Limb (tissue), 2 donors: ENCODE data around the gene ZNF775.

ENCODE experiments used
- DNase-seq, 2 donors: peaks; one replicate each; pipeline ENCODE4 v3.0.0-alpha.2; 2016; ENCODE audit errors: extremely low spot score in 2 of 2

ZNF775 gene

GRCh38 chr7:150400788-150401423, 21.8 kb downstream of the ZNF775 start:
- DNase-seq = no peak

DNA sequence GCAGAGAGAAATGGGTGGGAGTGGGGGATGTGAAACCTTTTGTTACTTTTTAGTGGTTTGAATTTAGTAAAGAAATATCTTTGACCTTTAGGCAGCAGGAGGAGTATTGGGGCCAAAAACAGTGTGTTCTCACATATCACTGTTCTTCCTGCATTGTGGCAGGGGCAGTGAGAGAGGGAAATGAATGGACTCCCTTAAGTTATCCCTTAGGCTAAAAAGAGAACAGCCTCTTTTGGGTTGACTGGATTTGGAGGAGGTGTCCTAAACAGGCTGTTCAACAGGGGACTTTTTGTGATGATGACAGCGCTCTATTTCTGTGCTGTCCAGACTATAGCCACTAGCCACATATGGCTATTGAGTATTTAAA, 22.3 kb downstream of the ZNF775 start:
- no peak for DNase-seq

DNA sequence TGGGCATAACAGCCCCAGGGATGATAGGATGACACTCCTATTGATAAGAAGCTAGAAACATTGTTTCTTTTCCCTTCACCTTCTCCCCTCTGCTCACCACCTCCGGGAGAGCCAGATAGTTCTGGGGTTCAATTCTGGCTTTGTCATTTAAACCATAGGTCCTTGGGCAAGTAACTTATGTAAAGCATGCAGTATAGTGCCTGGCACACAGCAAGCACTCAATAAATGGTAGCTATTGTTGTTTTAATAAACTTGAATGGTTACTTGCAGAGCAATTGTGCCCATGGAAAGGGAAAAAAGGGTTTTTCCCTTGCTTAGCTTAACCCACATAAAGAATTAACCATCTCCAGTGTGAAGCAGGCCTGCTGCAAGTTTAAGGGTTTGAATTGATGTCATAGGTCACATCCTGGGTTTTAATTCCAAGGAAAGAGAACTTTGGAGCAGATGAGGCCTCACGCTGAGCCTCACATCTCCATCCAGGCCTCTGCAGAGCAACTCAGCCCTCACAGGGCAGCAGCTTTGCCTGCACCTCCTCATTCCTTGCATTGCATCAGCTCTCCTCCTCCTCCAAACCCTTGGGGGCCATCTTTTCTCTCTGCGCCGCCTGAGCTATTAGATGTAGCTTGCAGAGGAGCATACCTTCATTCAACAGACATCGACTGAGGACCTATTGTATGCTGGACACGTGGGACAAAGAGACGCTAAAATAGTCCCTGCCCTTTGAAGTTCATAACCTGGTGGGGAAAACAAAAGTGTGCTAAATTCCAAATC, 22.9 kb downstream of the ZNF775 start:
- DNase-seq = no peak

GRCh38 chr7:150402671-150403321, 23.7 kb downstream of the ZNF775 start:
- DNase-seq = no peak

GRCh38 chr7:150403376-150404171, 24.4 kb downstream of the ZNF775 start:
- DNase-seq = no peak

GRCh38 chr7:150404172-150404804, 25.2 kb downstream of the ZNF775 start:
- DNase-seq = peak in 1 of 2 donors; percentile 23

- DNase-seq = peak; percentile 87 to 91
Observed at GRCh38 chr7:150404805-150405583, 25.9 kb downstream of the ZNF775 start.

DNA sequence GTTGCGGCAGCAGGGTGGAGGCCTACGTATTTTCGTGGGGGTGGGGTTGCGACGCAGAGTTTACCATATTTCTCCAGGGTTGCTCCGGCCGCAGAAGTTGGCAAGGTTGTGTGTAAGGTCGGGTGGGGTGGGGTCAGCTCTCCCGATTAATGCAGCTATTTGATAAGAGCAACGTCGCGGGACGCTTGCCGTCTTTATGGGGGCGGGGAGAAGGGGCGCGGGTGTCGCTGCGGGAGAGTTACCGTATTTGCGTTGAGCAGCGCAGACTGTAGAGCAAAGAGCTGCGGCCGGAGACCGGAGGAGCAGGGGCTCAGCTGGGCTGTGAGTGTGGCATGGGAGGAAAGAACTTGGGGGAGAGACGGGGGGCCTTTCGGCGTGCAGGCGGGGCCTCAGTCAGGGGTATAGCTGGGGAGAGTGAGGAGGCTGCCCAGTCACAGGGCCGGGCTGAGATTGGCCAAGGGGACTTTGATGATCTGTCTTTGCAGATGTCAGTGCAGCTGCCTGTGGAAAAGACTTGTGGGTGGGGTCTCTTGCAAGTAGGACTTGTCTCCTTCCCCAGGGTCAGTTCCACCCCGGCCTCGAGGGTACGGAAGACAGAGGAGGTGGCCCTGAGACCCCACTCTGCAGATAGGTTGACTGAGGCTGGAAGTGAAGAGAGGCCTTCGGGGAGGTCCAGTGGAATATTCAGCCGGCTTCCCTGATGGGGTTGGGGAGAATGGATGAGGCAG, 26.6 kb downstream of the ZNF775 start:
- peak; percentile 26 to 58 for DNase-seq

- no peak for DNase-seq
Observed at GRCh38 chr7:150406312-150406566, 27.1 kb downstream of the ZNF775 start.

DNA sequence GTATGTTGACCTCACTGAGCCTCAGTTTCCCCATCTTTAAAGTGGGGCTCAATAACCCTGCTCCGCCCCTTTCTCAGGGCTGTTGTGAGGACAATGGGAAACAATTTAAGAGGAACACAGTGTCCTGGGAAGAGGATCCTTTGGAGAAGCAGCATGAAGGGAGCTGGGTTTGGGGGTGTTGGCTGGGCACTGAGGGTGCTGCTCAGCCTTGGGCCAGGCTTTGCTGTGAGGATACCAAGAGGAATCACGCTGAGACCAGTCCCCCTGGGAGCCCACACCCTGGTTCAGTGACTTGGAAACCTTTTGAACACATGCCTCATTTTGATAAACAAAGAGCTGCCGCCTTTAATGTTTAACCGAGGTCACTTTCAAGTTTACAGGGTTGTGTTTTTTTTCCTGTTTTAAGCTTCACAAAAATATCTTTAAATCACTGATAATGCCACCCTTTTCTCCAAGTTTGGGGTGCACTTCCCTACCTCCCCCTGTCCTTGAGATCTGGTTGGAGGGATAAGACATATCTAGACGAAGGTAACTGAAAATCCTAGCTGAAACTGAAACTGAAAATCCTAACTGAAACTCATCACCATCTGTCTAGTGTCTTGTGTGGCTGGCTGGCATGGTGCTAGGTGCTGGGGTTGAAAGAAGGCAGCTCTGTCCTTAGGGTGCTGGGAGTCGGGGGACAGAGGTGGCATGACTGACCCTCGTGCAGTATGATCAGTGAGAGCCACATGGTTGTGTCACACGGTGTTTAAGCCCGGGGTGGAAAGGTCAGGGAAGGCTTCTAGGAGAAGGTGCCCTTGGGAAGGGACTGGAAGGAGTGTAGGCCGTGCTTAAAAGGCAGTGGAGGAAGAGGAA, 27.7 kb downstream of the ZNF775 start:
- no peak for DNase-seq

- DNase-seq = no peak
Observed at GRCh38 chr7:150407588-150408392, 28.7 kb downstream of the ZNF775 start.

DNA sequence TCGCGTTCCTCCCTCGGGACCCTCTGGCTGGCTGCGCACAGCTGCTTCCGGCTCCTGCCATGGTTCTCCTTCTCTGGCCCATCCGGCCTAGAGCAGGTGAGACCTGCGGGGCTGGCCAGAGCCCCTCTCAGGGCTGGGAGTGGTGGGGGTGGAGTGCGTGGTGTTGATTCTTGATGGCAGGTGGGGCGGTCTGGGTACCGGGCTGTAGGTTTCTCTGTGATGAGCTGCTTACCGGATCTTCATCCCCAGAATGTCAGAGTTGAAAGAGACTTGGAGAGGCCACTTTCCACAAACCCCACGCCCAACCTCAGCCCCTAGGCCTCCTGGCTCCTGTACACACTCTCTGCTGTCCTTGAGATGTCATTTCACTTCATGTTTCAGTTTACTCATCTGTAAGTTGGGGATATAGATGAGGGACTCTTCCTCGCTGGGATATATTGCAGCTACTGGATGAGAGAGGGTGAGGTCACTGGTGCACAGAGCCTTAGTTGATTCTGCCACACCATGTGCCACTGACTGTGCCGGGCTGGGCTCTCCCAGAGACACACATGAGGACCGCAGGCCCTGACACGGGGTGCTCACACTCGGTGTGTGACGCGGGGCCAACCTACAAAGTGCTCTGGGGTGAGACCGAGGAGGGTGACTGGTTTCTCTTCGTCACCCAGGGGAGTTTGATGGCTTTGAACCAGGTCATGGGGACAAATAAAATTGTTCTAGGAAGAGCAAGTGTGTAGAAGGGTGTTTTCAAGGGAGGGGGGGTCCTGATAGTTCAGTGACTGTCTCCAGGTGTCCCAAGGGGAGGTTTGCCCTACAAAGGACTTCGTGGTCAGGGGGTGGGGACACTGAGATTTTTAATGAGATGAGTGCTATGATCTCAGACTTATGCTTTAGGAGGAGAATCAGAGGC, 29.5 kb downstream of the ZNF775 start:
- DNase-seq = no peak

DNA sequence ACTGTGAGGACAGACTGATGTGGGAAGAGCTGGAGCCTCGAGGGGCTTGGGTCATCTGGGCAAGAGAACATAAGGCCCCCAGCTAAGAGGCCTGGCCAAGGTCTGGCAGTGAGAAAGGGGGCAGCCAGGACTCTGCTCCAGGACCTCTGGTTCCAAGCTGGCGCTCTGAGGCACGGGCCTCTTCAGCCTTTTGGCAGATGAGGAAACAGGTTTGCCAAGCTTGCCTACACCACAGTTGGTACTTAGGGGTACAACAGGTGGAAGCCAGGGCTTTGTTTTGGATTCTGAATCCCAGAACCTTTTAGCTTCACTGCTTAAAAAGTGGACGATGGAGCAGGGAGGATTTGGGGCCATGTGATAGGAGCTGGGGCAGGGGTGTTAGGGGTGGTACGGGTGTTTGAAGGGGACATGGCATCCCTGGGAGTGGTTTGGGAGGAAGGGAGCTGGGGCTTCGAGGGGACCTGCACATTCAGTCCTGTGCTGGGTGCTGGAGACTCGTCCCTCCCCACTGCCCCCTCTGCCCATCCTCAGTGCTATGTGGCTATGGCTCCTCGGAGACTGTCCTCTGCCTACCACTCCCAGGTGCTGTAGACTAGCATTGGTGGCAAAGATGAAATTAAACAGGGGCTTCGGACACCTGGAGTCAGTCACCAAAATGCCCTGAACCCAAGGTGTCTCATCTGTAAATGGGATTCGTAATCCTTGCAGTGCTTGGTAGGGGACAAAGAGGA, 30.3 kb downstream of the ZNF775 start:
- DNase-seq = no peak

DNA sequence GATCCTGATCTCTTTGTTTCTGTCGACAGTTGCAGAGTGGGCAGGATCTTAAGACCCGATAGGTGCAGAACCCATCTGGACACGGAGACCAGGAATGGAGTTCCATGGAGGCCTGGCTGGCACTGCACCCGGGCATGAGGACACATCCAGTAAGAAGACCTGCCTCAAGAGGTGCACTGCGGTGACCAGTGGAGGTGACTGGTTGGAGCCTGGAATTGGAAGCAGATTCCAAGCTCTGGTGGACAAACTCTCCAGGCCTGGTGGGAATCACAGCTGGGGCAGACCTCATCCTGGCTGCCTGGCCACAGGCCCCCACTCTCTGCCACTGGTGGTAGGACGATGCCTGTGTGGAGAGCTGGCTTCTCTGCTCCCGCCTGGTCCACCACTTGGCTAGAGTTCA, 31.0 kb downstream of the ZNF775 start:
- no peak for DNase-seq

- DNase-seq = no peak
Observed at GRCh38 chr7:150410680-150411346, 31.7 kb downstream of the ZNF775 start.

GRCh38 chr7:150411606-150412005, 32.5 kb downstream of the ZNF775 start:
- DNase-seq = no peak
